OCI-LY7 (cell line): ENCODE measurements around the gene DOCK1. TPM values are rescaled to one million over a fixed set of nuclear protein-coding genes. Genes with fewer than 3 reads are reported as not detected.

ENCODE experiments used
- BruUV-seq: library from RNA; stranded (reverse); fragments of 400-500 nt; replicated peaks from 2 replicates; lab custom pipeline; 2021; lab: Mats Ljungman, UMichigan
- CTCF ChIA-PET: fragments of 300-600 bp; sonication (Branson Sonifier 250); formaldehyde crosslinking; loops from one replicate; lab custom pipeline; 2022; ENCODE audit warnings: antibody characterized with exemption; ENCODE audit not compliant: unreplicated experiment; lab: Charles Lee
- POLR2A ChIA-PET: fragments of 300-600 bp; sonication (Branson Sonifier 250); formaldehyde crosslinking; loops from one replicate; lab custom pipeline; 2022; ENCODE audit warnings: antibody characterized with exemption; lab: Charles Lee
- DNase-seq: peaks from one replicate; pipeline ENCODE4 v3.0.0-alpha.2; 2015; ENCODE audit warnings: low spot score
- H2AFZ ChIP-seq: fragments of 200-600 bp; sonication (generic), shearing (Covaris generic); 2 replicates; pipeline ENCODE4 v1.6.1; 2014; ENCODE audit warnings: mild to moderate bottlenecking, antibody characterized with exemption, low read length, moderate library complexity
- H3K27ac ChIP-seq: fragments of 200-600 bp; sonication (generic); 2 replicates; pipeline ENCODE4 v1.5.1; 2014; ENCODE audit warnings: mixed run types, low read depth, mild to moderate bottlenecking, moderate library complexity, low read length, inconsistent platforms; ENCODE audit not compliant: poor library complexity, severe bottlenecking
- H3K36me3 ChIP-seq: fragments of 200-600 bp; sonication (generic); 2 replicates; pipeline ENCODE4 v1.6.1; 2014; ENCODE audit warnings: mild to moderate bottlenecking, antibody characterized with exemption, low read length, moderate library complexity, mixed read lengths; ENCODE audit not compliant: insufficient read depth
- H3K4me1 ChIP-seq: fragments of 200-600 bp; sonication (generic); 2 replicates; pipeline ENCODE4 v1.5.1; 2014; ENCODE audit warnings: mild to moderate bottlenecking, low read length; ENCODE audit not compliant: insufficient read depth, poor library complexity, severe bottlenecking
- H3K4me2 ChIP-seq: fragments of 200-600 bp; sonication (generic); 2 replicates; pipeline ENCODE4 v1.6.1; 2014; ENCODE audit warnings: mild to moderate bottlenecking, low read length
- H3K4me3 ChIP-seq: fragments of 200-600 bp; sonication (generic); 2 replicates; pipeline ENCODE4 v1.5.1; 2014; ENCODE audit warnings: mild to moderate bottlenecking, low read depth, low read length; ENCODE audit not compliant: poor library complexity, severe bottlenecking
- H3K79me2 ChIP-seq: fragments of 200-600 bp; sonication (generic); 2 replicates; pipeline ENCODE4 v1.6.1; 2016; ENCODE audit warnings: low read depth, mild to moderate bottlenecking, low read length, moderate library complexity, mixed read lengths; ENCODE audit not compliant: insufficient read depth
- H3K9me2 ChIP-seq: fragments of 200-600 bp; sonication (generic); 2 replicates; pipeline ENCODE4 v1.6.1; 2016; ENCODE audit warnings: mild to moderate bottlenecking, low read length, mixed read lengths; ENCODE audit not compliant: insufficient read depth
- H3K9me3 ChIP-seq: fragments of 200-600 bp; sonication (generic); 2 replicates; pipeline ENCODE4 v1.6.1; 2014; ENCODE audit warnings: mild to moderate bottlenecking, mixed run types, low read length, mixed read lengths
- H4K20me1 ChIP-seq: fragments of 200-600 bp; sonication (generic); 2 replicates; pipeline ENCODE4 v1.6.1; 2014; ENCODE audit warnings: mild to moderate bottlenecking, antibody characterized with exemption, low read length, moderate library complexity, mixed read lengths; ENCODE audit not compliant: insufficient read depth
- CTCF ChIP-seq: fragments of 200-600 bp; sonication (generic); conservative IDR thresholded peaks from 2 replicates; pipeline ENCODE4 v1.5.1; 2014; ENCODE audit warnings: mild to moderate bottlenecking, antibody characterized with exemption, low read length, moderate library complexity, mixed read lengths
- EZH2phosphoT487 ChIP-seq: fragments of 200-600 bp; sonication (generic); IDR thresholded peaks from 2 replicates; pipeline ENCODE4 v1.6.1; 2018; ENCODE audit warnings: low read depth, borderline replicate concordance, mild to moderate bottlenecking, mixed run types, antibody characterized with exemption, low read length, moderate library complexity, mixed read lengths
- intact Hi-C: fragments of 100-400 bp; cut with micrococcal nuclease; formaldehyde crosslinking; loops from one replicate; pipeline ENCODE4 v1.10.0; 2022; ENCODE audit not compliant: unreplicated experiment
- total RNA-seq, 2 experiments: library from RNA; depleted of rRNA in 1 of 2; stranded (reverse); fragments of >200 nt in 1 of 2; shearing (Covaris generic) in 1 of 2; gene quantifications; 2 replicates each; pipeline ENCODE4 v1.2.3, GENCODE V29; 2014 to 2022

DOCK1 gene
- total RNA-seq, 2 experiments from 2014 or later: not detected

- H2AFZ ChIP-seq: no peak overlapping the region
- ChIA-PET CTCF (no interaction called here), POLR2A (interaction anchor here (0.6 kb wide), 1 partner anchor 80 kb away, joined by 3 read pairs; no protein-coding TSS in a partner anchor)
- TF ChIP-seq CTCF (no peak), EZH2phosphoT487 (no peak)
- no peak overlapping the region for H3K27ac ChIP-seq
- H3K79me2 ChIP-seq: no peaks in the 10 kb centered on the region
- H4K20me1 ChIP-seq: no peaks in the 10 kb centered on the region
- intact Hi-C loops: no loop called here
- no peak overlapping the region for H3K4me2 ChIP-seq
- H3K9me2 ChIP-seq: no peaks in the 10 kb centered on the region
- no peaks in the 10 kb centered on the region for H3K4me1 ChIP-seq
- no peak overlapping the region for H3K4me3 ChIP-seq
- H3K36me3 ChIP-seq: no peaks in the 10 kb centered on the region
- H3K9me3 ChIP-seq: no peaks in the 10 kb centered on the region
- no peak for DNase-seq
- no TSS peak for BruUV-seq
These were observed 227.2 kb downstream of the DOCK1 start for GRCh38 chr10:127132451-127132850.

GRCh38 chr10:127133225-127133624 lies 228.0 kb downstream of the DOCK1 start:
- TF ChIP-seq EZH2phosphoT487 (no peak), CTCF (no peak)
- no peak for DNase-seq
- H3K27ac ChIP-seq: no peak overlapping the region
- no peak overlapping the region for H3K4me3 ChIP-seq
- H3K4me1 ChIP-seq: no peaks in the 10 kb centered on the region
- H3K79me2 ChIP-seq: no peaks in the 10 kb centered on the region
- intact Hi-C loops: no loop called here
- H3K4me2 ChIP-seq: no peak overlapping the region
- H3K9me3 ChIP-seq: no peaks in the 10 kb centered on the region
- H3K9me2 ChIP-seq: no peaks in the 10 kb centered on the region
- no peaks in the 10 kb centered on the region for H4K20me1 ChIP-seq
- no TSS peak for BruUV-seq
- POLR2A ChIA-PET: no interaction called here
- no peaks in the 10 kb centered on the region for H3K36me3 ChIP-seq
- CTCF ChIA-PET: no interaction called here
- no peak overlapping the region for H2AFZ ChIP-seq

- H3K9me2 ChIP-seq: no peaks in the 10 kb centered on the region
- H3K79me2 ChIP-seq: no peaks in the 10 kb centered on the region
- H3K4me2 ChIP-seq: no peak overlapping the region
- CTCF ChIA-PET: no interaction called here
- intact Hi-C loops: no loop called here
- H3K36me3 ChIP-seq: no peaks in the 10 kb centered on the region
- no peaks in the 10 kb centered on the region for H4K20me1 ChIP-seq
- H3K4me3 ChIP-seq: no peak overlapping the region
- H3K9me3 ChIP-seq: no peaks in the 10 kb centered on the region
- no peaks in the 10 kb centered on the region for H3K4me1 ChIP-seq
- POLR2A ChIA-PET: no interaction called here
- H3K27ac ChIP-seq: no peak overlapping the region
- BruUV-seq: no TSS peak
- DNase-seq: no peak
- H2AFZ ChIP-seq: no peak overlapping the region
- TF ChIP-seq CTCF (no peak), EZH2phosphoT487 (no peak)
These were observed 228.7 kb downstream of the DOCK1 start for GRCh38 chr10:127133672-127134500.
